ENCODE data around the gene EBF3.

Gene EBF3

GRCh38 chr10:129963641-129964501 lies at the start of gene EBF3:
EBF3 (minus strand) TSS chr10:129964274; CDS start chr10:129963768, 506 bp downstream.
- in situ Hi-C loops (cut with HindIII; ENCODE audit: low sequenced_read_pairs) = no loop called here

DNA sequence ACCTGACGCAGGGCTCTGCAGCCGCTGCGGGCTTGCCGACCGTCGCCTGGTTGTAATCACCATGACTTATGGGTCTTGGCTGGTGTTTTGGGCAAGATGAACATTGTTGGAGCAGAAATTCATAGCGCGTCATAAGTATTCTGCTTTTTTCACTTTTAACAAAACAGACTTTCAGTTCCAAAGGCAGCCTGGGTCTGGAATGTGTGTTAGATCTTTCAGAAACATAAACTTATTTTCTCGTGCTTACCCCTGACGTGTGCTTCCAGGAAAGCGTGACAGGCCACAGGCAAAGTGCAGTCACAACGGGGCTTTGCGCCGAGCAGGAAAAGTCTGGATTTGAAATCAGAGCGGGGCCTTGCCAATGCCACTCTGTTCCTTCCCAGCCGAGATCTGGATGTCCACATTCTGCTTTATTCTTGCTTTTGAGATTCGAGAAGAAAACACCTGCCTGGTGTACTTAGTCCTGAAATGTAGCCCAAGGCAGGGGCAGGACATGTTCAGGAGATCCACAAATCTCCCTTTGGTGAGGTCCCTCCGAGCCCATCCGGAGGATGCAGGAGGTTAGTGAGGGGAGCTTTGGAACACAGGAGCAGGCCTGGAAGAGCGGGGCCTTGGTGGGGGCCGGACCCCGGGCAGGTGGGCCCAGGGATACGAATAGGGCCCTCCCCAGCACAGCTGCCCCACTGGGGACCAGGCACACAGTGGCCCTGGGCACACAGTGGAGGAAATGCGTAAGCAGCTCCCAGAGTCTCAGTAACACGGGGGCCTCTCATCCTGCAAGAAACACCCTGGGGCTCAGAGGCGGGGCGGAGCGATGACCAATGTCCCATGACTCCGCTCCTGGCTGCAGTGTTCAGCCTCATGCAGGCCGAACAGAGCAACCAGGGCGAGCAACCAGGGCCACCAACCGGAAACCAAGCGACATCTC lies 49.5 kb upstream of the EBF3 start:
- in situ Hi-C loops (cut with HindIII; ENCODE audit: low sequenced_read_pairs) = no loop called here

DNA sequence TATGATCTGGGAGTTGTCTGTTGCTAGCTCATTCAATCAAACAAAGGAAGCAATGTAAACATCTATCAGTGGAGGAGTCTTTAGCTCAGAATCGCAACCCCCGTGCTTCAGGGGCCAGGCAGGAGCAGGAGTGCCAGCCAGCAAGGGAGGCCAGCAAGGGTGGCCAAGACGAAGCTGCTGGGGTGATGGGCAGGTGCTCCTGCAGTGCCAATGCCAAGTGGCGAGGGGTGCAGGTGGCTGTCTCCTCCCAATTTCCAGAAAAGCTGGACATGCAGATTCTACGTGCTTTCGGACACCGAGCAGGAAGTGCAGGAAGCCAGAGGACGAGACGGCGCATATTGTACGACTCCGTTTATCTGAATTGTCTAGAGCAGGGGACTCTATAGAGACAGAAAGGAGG lies 48.1 kb upstream of the EBF3 start:
- in situ Hi-C loops (cut with HindIII; ENCODE audit: low sequenced_read_pairs) = no loop called here

- in situ Hi-C loops (cut with HindIII; ENCODE audit: low sequenced_read_pairs) = no loop called here
Measured at GRCh38 chr10:130010653-130011052, 46.6 kb upstream of the EBF3 start.

- in situ Hi-C loops (cut with HindIII; ENCODE audit: low sequenced_read_pairs) = no loop called here
Measured at GRCh38 chr10:130009228-130009627, 45.2 kb upstream of the EBF3 start.

GRCh38 chr10:130003787-130004613 lies 39.9 kb upstream of the EBF3 start:
- in situ Hi-C loops (cut with HindIII; ENCODE audit: low sequenced_read_pairs) = no loop called here

- in situ Hi-C loops (cut with HindIII; ENCODE audit: low sequenced_read_pairs) = no loop called here
Measured at GRCh38 chr10:130003166-130003565, 39.1 kb upstream of the EBF3 start.

GRCh38 chr10:130002606-130003005 lies 38.5 kb upstream of the EBF3 start:
- in situ Hi-C loops (cut with HindIII; ENCODE audit: low sequenced_read_pairs) = no loop called here

- in situ Hi-C loops (cut with HindIII; ENCODE audit: low sequenced_read_pairs) = no loop called here
Measured at GRCh38 chr10:130000918-130001317, 36.8 kb upstream of the EBF3 start.

- in situ Hi-C loops (cut with HindIII; ENCODE audit: low sequenced_read_pairs) = no loop called here
Measured at GRCh38 chr10:129999140-129999539, 35.1 kb upstream of the EBF3 start.

- in situ Hi-C loops (cut with HindIII; ENCODE audit: low sequenced_read_pairs) = no loop called here
Measured at GRCh38 chr10:129993621-129994020, 29.5 kb upstream of the EBF3 start.

DNA sequence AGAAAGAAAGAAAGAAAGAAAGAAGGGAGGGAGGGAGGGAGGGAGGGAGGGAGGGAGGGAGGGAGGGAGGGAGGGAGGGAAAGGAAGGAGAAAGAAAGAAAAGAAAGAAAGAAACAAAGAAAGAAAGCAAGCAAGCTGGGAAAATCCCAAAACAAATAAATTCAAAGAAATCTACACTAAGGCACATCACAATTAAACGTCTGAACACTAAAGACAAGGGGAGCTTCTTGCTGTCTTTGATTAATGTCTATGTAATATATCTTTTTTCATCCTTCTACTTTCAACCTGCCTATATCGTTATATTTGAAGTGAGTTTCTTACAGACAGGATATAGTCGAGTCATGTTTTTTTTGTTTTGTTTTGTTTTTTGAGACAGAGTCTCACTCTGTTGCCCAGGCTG lies 28.3 kb upstream of the EBF3 start:
- in situ Hi-C loops (cut with HindIII; ENCODE audit: low sequenced_read_pairs) = no loop called here

- in situ Hi-C loops (cut with HindIII; ENCODE audit: low sequenced_read_pairs) = no loop called here
Measured at GRCh38 chr10:129982825-129983224, 18.8 kb upstream of the EBF3 start.

DNA sequence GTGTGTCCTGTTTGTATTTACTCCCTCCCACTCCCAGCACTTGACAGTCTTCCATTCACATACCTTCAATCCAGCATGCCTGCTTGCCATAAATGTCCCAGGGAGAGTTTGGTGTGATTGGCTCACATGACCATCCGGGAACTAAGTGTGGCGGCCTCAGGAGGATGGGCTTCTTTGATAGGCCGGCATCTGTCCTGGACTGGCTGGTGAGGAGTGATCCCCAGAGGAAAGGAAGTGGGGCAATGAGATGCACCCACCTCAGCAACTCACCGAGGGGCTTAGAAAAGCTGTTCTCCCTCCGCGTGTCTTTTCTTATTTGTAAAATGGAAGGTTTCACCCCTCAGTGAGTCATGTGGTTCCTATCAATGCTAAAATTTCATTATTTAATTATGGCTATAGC lies 14.9 kb upstream of the EBF3 start:
- in situ Hi-C loops (cut with HindIII; ENCODE audit: low sequenced_read_pairs) = no loop called here

DNA sequence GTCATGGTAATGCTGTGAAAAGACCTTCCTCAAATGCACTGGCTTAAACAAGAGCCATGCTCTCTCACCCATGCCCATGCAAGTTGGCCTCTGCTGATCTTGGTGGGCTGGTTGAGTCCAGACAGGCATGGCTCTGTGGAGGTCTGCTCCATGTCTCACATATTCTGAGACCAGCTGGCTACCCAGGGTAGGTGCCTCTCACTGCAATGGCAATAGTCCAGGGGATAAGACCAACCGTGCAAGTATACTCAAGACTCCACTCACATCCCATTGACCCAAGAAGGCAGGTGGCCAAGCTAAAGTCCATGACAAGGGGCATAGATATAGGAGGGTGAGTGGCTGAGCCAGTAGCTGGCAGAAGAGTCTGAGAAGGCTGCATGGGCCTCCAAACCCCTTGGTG lies 14.2 kb upstream of the EBF3 start:
- in situ Hi-C loops (cut with HindIII; ENCODE audit: low sequenced_read_pairs) = no loop called here

DNA sequence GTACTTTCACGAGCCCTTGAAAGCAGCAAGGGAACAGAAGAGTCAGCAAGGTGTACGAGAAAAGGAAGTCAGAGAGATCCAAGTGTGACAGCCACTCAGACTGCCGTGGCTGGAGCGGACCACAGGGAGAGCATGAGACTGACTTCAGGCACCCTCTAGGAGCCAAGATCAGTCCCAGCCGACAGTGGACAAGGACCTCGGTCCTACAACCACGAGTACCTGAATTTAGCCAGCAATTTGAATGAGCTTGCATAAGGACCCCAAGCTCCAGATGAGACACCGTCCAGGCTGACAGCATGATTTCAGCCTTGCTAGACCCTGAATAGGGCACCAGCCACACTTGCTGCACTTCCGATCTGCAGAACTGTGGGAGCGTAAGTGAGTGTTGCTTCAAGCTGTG lies 13.7 kb upstream of the EBF3 start:
- in situ Hi-C loops (cut with HindIII; ENCODE audit: low sequenced_read_pairs) = no loop called here

DNA sequence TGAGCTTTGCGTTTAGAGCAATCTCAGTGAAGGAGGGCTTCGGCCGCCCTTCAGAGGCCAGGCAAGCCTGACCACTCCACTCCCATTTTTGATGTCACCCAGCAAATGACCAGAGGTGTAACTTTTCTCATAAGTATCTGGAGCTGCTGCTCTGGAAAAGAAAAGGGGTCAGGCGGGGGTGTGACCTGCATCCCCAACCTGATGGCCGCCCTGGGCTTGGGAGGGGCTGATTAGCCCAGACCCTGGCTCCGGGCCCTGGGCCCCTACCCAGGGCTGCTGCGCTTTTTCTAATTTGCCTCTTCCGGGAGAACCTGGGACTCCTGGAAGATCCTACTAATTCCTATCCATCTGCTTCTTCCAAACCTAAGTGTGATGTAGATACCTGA lies 9.6 kb upstream of the EBF3 start:
- in situ Hi-C loops (cut with HindIII; ENCODE audit: low sequenced_read_pairs) = no loop called here

DNA sequence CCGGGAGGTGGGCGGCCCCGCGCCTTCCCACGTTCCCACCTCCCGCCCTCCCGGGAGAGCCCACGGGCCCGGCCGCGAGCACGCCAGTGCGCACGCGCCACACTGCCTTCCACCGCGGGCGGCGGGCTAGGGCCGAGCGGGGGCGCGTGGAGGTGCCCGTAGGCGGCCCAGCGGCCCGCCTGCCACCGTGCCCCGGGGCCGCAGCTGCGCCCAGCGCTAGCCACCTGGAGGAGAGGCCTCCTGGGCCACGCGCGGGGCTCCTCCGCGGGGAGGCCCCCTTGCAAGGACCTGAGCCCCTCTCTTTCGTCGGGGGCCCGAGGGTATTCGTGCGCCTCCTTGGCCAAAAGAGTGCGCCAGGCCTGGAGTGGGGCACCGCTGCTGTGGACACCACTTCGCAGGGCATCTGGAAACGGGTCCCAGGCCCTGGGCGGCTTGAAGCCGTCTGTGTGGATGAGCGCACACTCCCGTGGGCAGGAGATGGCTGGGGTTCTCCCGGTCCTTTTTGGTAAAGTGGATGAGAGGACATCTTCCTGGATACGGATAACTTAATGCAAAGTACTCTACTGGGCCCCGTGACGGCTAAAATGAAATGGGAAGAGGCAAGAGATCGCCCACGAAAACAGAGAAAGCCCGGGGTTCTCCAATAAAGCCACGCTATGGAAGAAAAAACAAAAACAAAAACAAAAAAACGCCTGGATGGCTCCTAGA lies 9.0 kb upstream of the EBF3 start:
- in situ Hi-C loops (cut with HindIII; ENCODE audit: low sequenced_read_pairs) = no loop called here

- in situ Hi-C loops (cut with HindIII; ENCODE audit: low sequenced_read_pairs) = no loop called here
Measured at GRCh38 chr10:129972145-129972965, 8.3 kb upstream of the EBF3 start.

Data from endothelial cell of hepatic sinusoid (primary cell).